HepG2 (cell line): ENCODE results near the gene HS3ST3B1. TPM values are rescaled to one million over a fixed set of nuclear protein-coding genes. Genes with fewer than 3 reads are reported as not detected.

Source experiments
- ATAC-seq: fragments of 200-7000 bp; cut with Tn5 transposase; 3 replicates; pipeline ENCODE4 v1.9.1; 2020; ENCODE audit warnings: mild to moderate bottlenecking, moderate library complexity
- BruUV-seq: library from RNA; stranded (reverse); fragments of 400-500 nt; replicated peaks from 2 replicates; lab custom pipeline; 2021; lab: Mats Ljungman, UMichigan
- CTCF ChIA-PET: fragments of 300-600 bp; formaldehyde crosslinking; extraction: SDS; loops from one replicate; lab custom pipeline; 2021; ENCODE audit warnings: low total read pairs, inconsistent platforms, low intra/inter-chr PET ratio; lab: Yijun Ruan, JAX
- POLR2A ChIA-PET: fragments of 350-600 bp; sonication (Branson Sonifier 250); formaldehyde crosslinking; loops from one replicate; lab custom pipeline; 2020; ENCODE audit warnings: antibody characterized with exemption, inconsistent platforms; lab: Yijun Ruan, JAX
- DNase-seq: peaks from one replicate; pipeline ENCODE4 v3.0.0-alpha.2; 2015; ENCODE audit warnings: low spot score
- FAIRE-seq: peaks from 3 replicates; lab custom pipeline; 2011; peaks lifted over from hg19 to GRCh38; lab: Jason Lieb, UNC
- H2AFZ ChIP-seq: one replicate; pipeline ENCODE4 v1.6.1; 2011; ENCODE audit warnings: low read length, inconsistent platforms
- H3K27ac ChIP-seq: fragments of 300-600 bp; 3 replicates; pipeline ENCODE4 v1.8.0; 2011; ENCODE audit warnings: mixed run types, mild to moderate bottlenecking, mixed read lengths, low read length, inconsistent platforms; ENCODE audit not compliant: insufficient read depth; ENCODE audit errors: extremely low read length
- H3K27me3 ChIP-seq, 2 experiments: fragments of 200-600 bp in 1 of 2; 2 replicates in 1 of 2; 3 replicates in 1 of 2; pipeline versions ENCODE4 v1.6.0 to v1.8.0; 2011; ENCODE audit warnings: low read length in 2 of 2, mild to moderate bottlenecking in 2 of 2, moderate library complexity in 2 of 2, inconsistent platforms in 1 of 2; ENCODE audit not compliant: insufficient read depth in 2 of 2, control insufficient read depth in 1 of 2
- H3K36me3 ChIP-seq, 2 experiments: fragments of 200-600 bp in 1 of 2; replicated peaks in 1 of 2; 2 replicates in 1 of 2; 3 replicates in 1 of 2; pipeline versions ENCODE4 v1.5.1 to v1.8.0; 2011; ENCODE audit warnings: low read length in 2 of 2, inconsistent platforms in 1 of 2; ENCODE audit not compliant: insufficient read depth in 2 of 2, control insufficient read depth in 1 of 2
- H3K4me1 ChIP-seq: 2 replicates; pipeline ENCODE4 v1.5.1; 2012; ENCODE audit warnings: low read length, inconsistent platforms; ENCODE audit not compliant: insufficient read depth
- H3K4me2 ChIP-seq: 2 replicates; pipeline ENCODE4 v1.6.0; 2011; ENCODE audit warnings: low read depth, low read length, inconsistent platforms
- H3K4me3 ChIP-seq, 3 experiments: fragments of 200-600 bp in 1 of 3; sonication (generic), shearing (Covaris generic) in 1 of 3; replicated peaks in 1 of 3; 2 replicates each; pipeline ENCODE4 v1.5.1; 2011 to 2016; ENCODE audit warnings: low read length in 3 of 3, inconsistent platforms in 2 of 3, low read depth in 2 of 3, mild to moderate bottlenecking in 2 of 3, control low read depth in 1 of 3, mixed read lengths in 1 of 3; ENCODE audit not compliant: insufficient read depth in 1 of 3
- H3K79me2 ChIP-seq: one replicate; pipeline ENCODE4 v1.6.1; 2011; ENCODE audit warnings: low read length, inconsistent platforms; ENCODE audit not compliant: insufficient read depth
- H3K9ac ChIP-seq: 2 replicates; pipeline ENCODE4 v1.6.0; 2011; ENCODE audit warnings: mild to moderate bottlenecking, low read depth, low read length, inconsistent platforms; ENCODE audit not compliant: insufficient read depth
- H3K9me3 ChIP-seq: 2 replicates; pipeline ENCODE4 v1.5.1; 2012; ENCODE audit warnings: mild to moderate bottlenecking, low read length
- H4K20me1 ChIP-seq: 2 replicates; pipeline ENCODE4 v1.6.0; 2011; ENCODE audit warnings: inconsistent platforms, mild to moderate bottlenecking, low read length, moderate library complexity; ENCODE audit not compliant: insufficient read depth
- ATF1 ChIP-seq: IDR thresholded peaks from 2 replicates; pipeline ENCODE4 v1.6.1; 2016; ENCODE audit warnings: mild to moderate bottlenecking, control low read depth
- CBX1 ChIP-seq: IDR thresholded peaks from one replicate; pipeline ENCODE4 v1.6.1; 2016; ENCODE audit warnings: antibody characterized with exemption, low read depth
- CCDC6 ChIP-seq: sonication (generic); formaldehyde crosslinking; IDR thresholded peaks from 2 replicates; pipeline ENCODE4 v1.8.1; 2022; ENCODE audit warnings: mild to moderate bottlenecking, missing genetic modification reagents, moderate library complexity
- DNMT3B ChIP-seq: conservative IDR thresholded peaks from 2 replicates; pipeline ENCODE4 v1.6.1; 2016; ENCODE audit warnings: missing biosample characterization, control low read depth
- EZH2 ChIP-seq: conservative IDR thresholded peaks from 2 replicates; pipeline ENCODE4 v1.6.1; 2012; ENCODE audit warnings: mild to moderate bottlenecking, low read depth, low read length, moderate library complexity
- GTF2F1 ChIP-seq: fragments of 150-350 bp; IDR thresholded peaks from 2 replicates; pipeline ENCODE4 v1.6.1; 2014; ENCODE audit warnings: low read length
- HNF4A ChIP-seq: sonication (generic); formaldehyde crosslinking; IDR thresholded peaks from 2 replicates; pipeline ENCODE4 v1.4.0; 2020; ENCODE audit warnings: missing genetic modification reagents
- HNRNPH1 ChIP-seq: fragments of 200-400 bp; formaldehyde crosslinking; optimal IDR thresholded peaks from 2 replicates; pipeline ENCODE3; 2017; ENCODE audit warnings: mild to moderate bottlenecking, low read depth, low read length
- IRF2 ChIP-seq: IDR thresholded peaks from 2 replicates; pipeline ENCODE4 v1.6.1; 2018; ENCODE audit warnings: missing genetic modification reagents, missing compliant biosample characterization
- NR2F6 ChIP-seq, 2 experiments: IDR thresholded peaks; 2 replicates each; pipeline ENCODE4 v1.6.1; 2016; ENCODE audit warnings: antibody characterized with exemption in 1 of 2, mild to moderate bottlenecking in 1 of 2
- RARA ChIP-seq: IDR thresholded peaks from 2 replicates; pipeline ENCODE4 v1.6.1; 2016; ENCODE audit warnings: missing genetic modification reagents, missing compliant biosample characterization
- RBM22 ChIP-seq: fragments of 200-400 bp; formaldehyde crosslinking; optimal IDR thresholded peaks from 2 replicates; pipeline ENCODE3; 2017; ENCODE audit warnings: mild to moderate bottlenecking, low read length, moderate library complexity
- SIN3A ChIP-seq: IDR thresholded peaks from 2 replicates; pipeline ENCODE4 v1.6.1; 2011; ENCODE audit warnings: low read depth, mild to moderate bottlenecking, control low read depth, low read length, borderline replicate concordance
- THAP7 ChIP-seq: sonication (generic); formaldehyde crosslinking; IDR thresholded peaks from 2 replicates; pipeline ENCODE4 v1.8.1; 2023; ENCODE audit warnings: mild to moderate bottlenecking, missing genetic modification reagents
- ZC3H4 ChIP-seq: sonication (generic); formaldehyde crosslinking; IDR thresholded peaks from 2 replicates; pipeline ENCODE4 v1.4.0; 2020; ENCODE audit warnings: missing genetic modification reagents, borderline replicate concordance
- ZNF207 ChIP-seq: fragments of 450-650 bp; IDR thresholded peaks from 2 replicates; pipeline ENCODE4 v1.6.1; 2016; ENCODE audit warnings: antibody characterized with exemption, borderline replicate concordance
- ZNF350 ChIP-seq: sonication (generic); formaldehyde crosslinking; IDR thresholded peaks from 2 replicates; pipeline ENCODE4 v1.4.0; 2020; ENCODE audit warnings: mild to moderate bottlenecking, low read depth, missing genetic modification reagents, borderline replicate concordance
- ZNF614 ChIP-seq: IDR thresholded peaks from 2 replicates; pipeline ENCODE4 v1.6.1; 2018; ENCODE audit warnings: missing biosample characterization, missing genetic modification reagents, inconsistent platforms, borderline replicate concordance
- ZNF619 ChIP-seq: sonication (generic); formaldehyde crosslinking; IDR thresholded peaks from 2 replicates; pipeline ENCODE4 v1.4.0; 2020; ENCODE audit warnings: mild to moderate bottlenecking, missing genetic modification reagents
- ZNF780A ChIP-seq: sonication (generic); formaldehyde crosslinking; IDR thresholded peaks from 2 replicates; pipeline ENCODE4 v1.8.0; 2022; ENCODE audit warnings: mild to moderate bottlenecking, missing genetic modification reagents, moderate library complexity
- ZNF800 ChIP-seq: sonication (generic); formaldehyde crosslinking; IDR thresholded peaks from 2 replicates; pipeline ENCODE4 v1.4.0; 2020; ENCODE audit warnings: missing genetic modification reagents
- ZSCAN21 ChIP-seq: sonication (generic); formaldehyde crosslinking; IDR thresholded peaks from 2 replicates; pipeline ENCODE4 v1.8.0; 2022; ENCODE audit warnings: mild to moderate bottlenecking, missing genetic modification reagents, moderate library complexity, borderline replicate concordance
- WGBS: methylation state at CpG from one replicate; pipeline ENCODE4 v1.1.6; 2017; ENCODE audit warnings: low lambda C conversion rate; 5-methylcytosine and 5-hydroxymethylcytosine counted together
- in situ Hi-C: cut with HindIII; loops from 2 replicates; pipeline ENCODE4 v1.10.0; 2017; ENCODE audit warnings: low pct_unique_long_range_greater_than_20kb; ENCODE audit not compliant: extremely low pct_ligation_motif_present
- intact Hi-C: fragments of 100-400 bp; cut with micrococcal nuclease; formaldehyde crosslinking; loops from one replicate; pipeline ENCODE4 v1.10.0; 2022; ENCODE audit not compliant: unreplicated experiment
- polyA plus RNA-seq, 8 experiments: library from polyadenylated mRNA; depleted of rRNA in 3 of 8; stranded (reverse) in 7 of 8; unstranded in 1 of 8; fragments of >200 nt; fragmentation: Illumina TruSeq in 4 of 8; extraction: Trizol in 4 of 8; gene quantifications; 2 replicates each; pipeline versions ENCODE4 v1.2.1 to v1.2.3, GENCODE V29; 2011 to 2016; ENCODE audit warnings: low read depth in 4 of 8, missing spikeins in 1 of 8, mixed read lengths in 1 of 8; ENCODE audit not compliant: insufficient read depth in 1 of 8
- total RNA-seq, 5 experiments: library from RNA; depleted of rRNA; stranded (reverse); fragments of >200 nt; fragmentation: Illumina TruSeq; extraction: Trizol; gene quantifications; 2 replicates each; pipeline ENCODE4 v1.2.3, GENCODE V29; 2016; ENCODE audit warnings: low read depth in 1 of 5
- TF ChIP-seq, protein P1 (sequence below): sonication (generic); formaldehyde crosslinking; IDR thresholded peaks from 2 replicates; pipeline ENCODE4 v1.4.0; 2020; ENCODE audit warnings: missing genetic modification reagents

Gene HS3ST3B1
- total and polyA plus RNA-seq, 2 of the 13 experiments (the other 11 are each of a cell fraction or from before 2014, with no cell fraction given), result 15.7 to 39.5 TPM

DNA sequence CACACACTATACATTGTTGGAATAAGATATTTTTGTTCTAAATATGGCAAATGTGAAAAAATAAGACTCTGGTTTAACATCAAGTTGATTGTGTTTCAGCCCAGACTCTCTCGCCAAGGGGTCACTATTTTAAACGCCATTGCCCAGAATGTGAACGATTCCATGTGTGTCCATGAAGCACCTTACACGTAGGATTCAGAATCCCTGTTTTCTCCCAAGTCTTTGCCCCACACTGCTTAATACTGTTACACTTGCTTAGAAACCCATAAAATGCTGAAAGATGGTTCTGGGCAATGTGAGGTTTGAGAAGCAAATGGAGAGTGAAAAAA, 7.7 kb downstream of the HS3ST3B1 start:
- Histone ChIP-seq H3K4me1 (peaks cover 42% of the 10 kb centered on the region), H3K27ac (peak overlapping the region; percentile 93), H3K4me2 (peak overlapping the region; percentile 95), H2AFZ (no peak overlapping the region), H4K20me1 (peaks cover 20% of the 10 kb centered on the region), H3K36me3 (peaks cover 11 to 30% of the 10 kb centered on the region in 2 experiments; a peak in 4 of 5 replicates), H3K27me3 (no peaks in the 10 kb centered on the region; a peak in 1 of 5 replicates), H3K9ac (peak overlapping the region; percentile 81), H3K9me3 (no peaks in the 10 kb centered on the region), H3K79me2 (peaks cover 96% of the 10 kb centered on the region), H3K4me3 (peak overlapping the region; percentile 57 to 92 (median 71))
- peak; percentile 4 for ATAC-seq
- ChIA-PET POLR2A (interaction anchor here (0.7 to 14.0 kb wide), 15 partner anchors 8 to 871 kb away, joined by 3 to 288 read pairs (median 5); partner anchors contain the start of gene HS3ST3B1), CTCF (no interaction called here)
- in situ Hi-C loops (loop anchor here (5.0 kb wide), 1 partner anchor 64 kb away; no protein-coding TSS in a partner anchor), intact Hi-C loops (loop anchor here (2.0 to 10.0 kb wide), 2 partner anchors 66 to 476 kb away; no protein-coding TSS in a partner anchor)
- DNase-seq, result no peak
- peak; percentile 37 for FAIRE-seq
- BruUV-seq, result TSS peak; percentile 93
- 5% methylated on average over 4 of the region's 4 CpGs for WGBS
- TF ChIP-seq SIN3A, result no peak
- no peak for TF ChIP-seq HNRNPH1
- no peak for TF ChIP-seq ZSCAN21 (CRISPR knock-in tag)
- TF ChIP-seq CBX1, result no peak
- TF ChIP-seq, protein P1, sequence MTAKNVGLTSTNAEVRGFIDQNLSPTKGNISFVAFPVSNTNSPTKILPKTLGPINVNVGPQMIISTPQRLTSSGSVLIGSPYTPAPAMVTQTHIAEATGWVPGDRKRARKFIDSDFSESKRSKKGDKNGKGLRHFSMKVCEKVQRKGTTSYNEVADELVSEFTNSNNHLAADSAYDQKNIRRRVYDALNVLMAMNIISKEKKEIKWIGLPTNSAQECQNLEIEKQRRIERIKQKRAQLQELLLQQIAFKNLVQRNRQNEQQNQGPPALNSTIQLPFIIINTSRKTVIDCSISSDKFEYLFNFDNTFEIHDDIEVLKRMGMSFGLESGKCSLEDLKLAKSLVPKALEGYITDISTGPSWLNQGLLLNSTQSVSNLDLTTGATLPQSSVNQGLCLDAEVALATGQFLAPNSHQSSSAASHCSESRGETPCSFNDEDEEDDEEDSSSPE (CRISPR knock-in tag), result no peak
- no peak for TF ChIP-seq ZNF800 (CRISPR knock-in tag)
- no peak for TF ChIP-seq EZH2
- no peak for TF ChIP-seq IRF2 (CRISPR knock-in tag)
- no peak for TF ChIP-seq ATF1 (CRISPR knock-in tag)
- no peak for TF ChIP-seq ZNF350 (CRISPR knock-in tag)
- 0 out of 2 replicates have a peak, but pooled peaks have one; percentile 14 for TF ChIP-seq NR2F6 (IDR thresholded peaks at IDR 0.05)
- no peak for TF ChIP-seq NR2F6 (CRISPR knock-in tag; IDR thresholded peaks at IDR 0.05)
- TF ChIP-seq RARA (CRISPR knock-in tag), result no peak
- TF ChIP-seq RBM22, result no peak
- TF ChIP-seq ZNF614 (CRISPR knock-in tag), result no peak
- TF ChIP-seq ZNF619 (CRISPR knock-in tag), result no peak
- no peak for TF ChIP-seq HNF4A (CRISPR knock-in tag)
- no peak for TF ChIP-seq DNMT3B
- TF ChIP-seq ZNF780A, result no peak
- no peak for TF ChIP-seq THAP7 (CRISPR knock-in tag)
- TF ChIP-seq GTF2F1, result no peak
- TF ChIP-seq CCDC6 (CRISPR knock-in tag), result no peak
- peak; percentile 10; the same call in 1 of the 2 replicates for TF ChIP-seq ZC3H4 (CRISPR knock-in tag)
- TF ChIP-seq ZNF207, result no peak
